ENCODE measurements around the gene CFAP410. TPM values are rescaled to one million over a fixed set of nuclear protein-coding genes. Genes with fewer than 3 reads are reported as not detected.

The CFAP410 gene
- total RNA-seq, 2 donors from 2014 or later, result 62.5 to 71.3 TPM

GRCh38 chr21:44380876-44381275, 41.7 kb upstream of the CFAP410 start:
- DNase-seq (ENCODE audit: low spot score), result no peak
- WGBS, result 67% methylated on average over 10 of the region's 10 CpGs
- peaks cover 3% of the 10 kb centered on the region for H3K27me3 ChIP-seq (replicated peaks; ENCODE audit: insufficient read depth)
- no peak overlapping the region for H3K27ac ChIP-seq
- TF ChIP-seq CTCF (IDR thresholded peaks at IDR 0.05), result no peak
- no peak for TF ChIP-seq POLR2AphosphoS5 (IDR thresholded peaks at IDR 0.05)
- TF ChIP-seq POLR2A (IDR thresholded peaks at IDR 0.05), result no peak
- H3K9me3 ChIP-seq, result no peaks in the 10 kb centered on the region
- H3K4me3 ChIP-seq, result no peak overlapping the region
- H3K36me3 ChIP-seq, result no peaks in the 10 kb centered on the region
- intact Hi-C loops (cut with DNase I), result no loop called here
- no peaks in the 10 kb centered on the region for H3K4me1 ChIP-seq (replicated peaks)

GRCh38 chr21:44379991-44380865, 41.0 kb upstream of the CFAP410 start:
- intact Hi-C loops (cut with DNase I), result no loop called here
- Histone ChIP-seq H3K9me3 (no peaks in the 10 kb centered on the region), H3K36me3 (no peaks in the 10 kb centered on the region), H3K4me3 (no peak overlapping the region), H3K4me1 (replicated peaks) (no peaks in the 10 kb centered on the region), H3K27me3 (replicated peaks; ENCODE audit: insufficient read depth) (peaks cover 3% of the 10 kb centered on the region), H3K27ac (no peak overlapping the region)
- WGBS, result 58% methylated on average over 31 of the region's 31 CpGs
- no peak for DNase-seq (ENCODE audit: low spot score)
- no peak for TF ChIP-seq CTCF (IDR thresholded peaks at IDR 0.05)
- no peak for TF ChIP-seq POLR2A (IDR thresholded peaks at IDR 0.05)
- no peak for TF ChIP-seq POLR2AphosphoS5 (IDR thresholded peaks at IDR 0.05)

- WGBS, result 89% methylated on average over 5 of the region's 5 CpGs
- Histone ChIP-seq H3K27ac (no peak overlapping the region), H3K4me3 (no peak overlapping the region), H3K27me3 (replicated peaks; ENCODE audit: insufficient read depth) (peaks cover 3% of the 10 kb centered on the region), H3K4me1 (replicated peaks) (no peaks in the 10 kb centered on the region), H3K9me3 (no peaks in the 10 kb centered on the region), H3K36me3 (no peaks in the 10 kb centered on the region)
- TF ChIP-seq POLR2AphosphoS5 (IDR thresholded peaks at IDR 0.05) (no peak), POLR2A (IDR thresholded peaks at IDR 0.05) (no peak), CTCF (IDR thresholded peaks at IDR 0.05) (no peak)
- no peak for DNase-seq (ENCODE audit: low spot score)
- intact Hi-C loops (cut with DNase I), result no loop called here
These were observed 40.3 kb upstream of the CFAP410 start for GRCh38 chr21:44379515-44379848.

- Histone ChIP-seq H3K27me3 (replicated peaks; ENCODE audit: insufficient read depth) (peaks cover 3% of the 10 kb centered on the region), H3K9me3 (no peaks in the 10 kb centered on the region), H3K27ac (no peak overlapping the region), H3K4me1 (replicated peaks) (no peaks in the 10 kb centered on the region), H3K4me3 (no peak overlapping the region), H3K36me3 (no peaks in the 10 kb centered on the region)
- 92% methylated on average over 33 of the region's 34 CpGs for WGBS
- no peak for TF ChIP-seq POLR2AphosphoS5 (IDR thresholded peaks at IDR 0.05)
- TF ChIP-seq CTCF (IDR thresholded peaks at IDR 0.05), result no peak
- no peak for TF ChIP-seq POLR2A (IDR thresholded peaks at IDR 0.05)
- intact Hi-C loops (cut with DNase I), result no loop called here
- no peak for DNase-seq (ENCODE audit: low spot score)
These were observed 39.7 kb upstream of the CFAP410 start for GRCh38 chr21:44378646-44379514.

Measured in prostate gland (tissue), 2 donors.